ENCODE data around the gene OR2S2.

OR2S2 gene

DNA sequence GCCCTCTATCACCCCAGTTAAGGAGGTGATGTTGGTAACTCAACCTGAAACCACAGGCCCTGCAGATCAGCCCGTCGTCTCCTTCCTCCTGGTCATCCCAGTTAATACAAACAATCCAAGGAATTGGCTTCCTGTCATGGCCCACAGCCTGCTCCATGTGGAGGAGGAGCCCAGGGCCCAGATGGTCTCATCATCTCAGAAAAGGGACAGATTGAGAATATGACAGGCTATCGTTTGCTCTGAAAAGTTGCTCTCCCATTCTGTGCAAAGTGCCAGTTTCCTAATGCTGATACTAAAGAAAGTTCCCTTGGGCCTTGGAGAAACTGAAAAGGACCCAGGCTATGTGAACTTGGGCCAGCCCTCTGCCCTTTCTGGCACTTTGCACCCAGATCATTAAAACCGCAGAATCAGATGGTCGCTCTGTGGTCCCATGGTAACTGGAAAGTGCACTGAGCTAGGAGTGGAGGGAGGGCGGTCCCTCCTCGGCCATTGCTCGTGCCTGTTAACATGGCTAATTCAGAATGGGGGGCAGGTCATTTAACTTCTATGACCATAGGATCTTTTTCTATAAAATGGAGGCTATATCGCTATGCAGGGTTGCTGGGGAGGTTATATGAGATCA is 49.3 kb downstream of the OR2S2 start:
- TF ChIP-seq EZH2phosphoT487 (IDR thresholded peaks at IDR 0.05; ENCODE audit: low read depth), result no peak
- TF ChIP-seq, protein P1, sequence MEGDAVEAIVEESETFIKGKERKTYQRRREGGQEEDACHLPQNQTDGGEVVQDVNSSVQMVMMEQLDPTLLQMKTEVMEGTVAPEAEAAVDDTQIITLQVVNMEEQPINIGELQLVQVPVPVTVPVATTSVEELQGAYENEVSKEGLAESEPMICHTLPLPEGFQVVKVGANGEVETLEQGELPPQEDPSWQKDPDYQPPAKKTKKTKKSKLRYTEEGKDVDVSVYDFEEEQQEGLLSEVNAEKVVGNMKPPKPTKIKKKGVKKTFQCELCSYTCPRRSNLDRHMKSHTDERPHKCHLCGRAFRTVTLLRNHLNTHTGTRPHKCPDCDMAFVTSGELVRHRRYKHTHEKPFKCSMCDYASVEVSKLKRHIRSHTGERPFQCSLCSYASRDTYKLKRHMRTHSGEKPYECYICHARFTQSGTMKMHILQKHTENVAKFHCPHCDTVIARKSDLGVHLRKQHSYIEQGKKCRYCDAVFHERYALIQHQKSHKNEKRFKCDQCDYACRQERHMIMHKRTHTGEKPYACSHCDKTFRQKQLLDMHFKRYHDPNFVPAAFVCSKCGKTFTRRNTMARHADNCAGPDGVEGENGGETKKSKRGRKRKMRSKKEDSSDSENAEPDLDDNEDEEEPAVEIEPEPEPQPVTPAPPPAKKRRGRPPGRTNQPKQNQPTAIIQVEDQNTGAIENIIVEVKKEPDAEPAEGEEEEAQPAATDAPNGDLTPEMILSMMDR (IDR thresholded peaks at IDR 0.05; ENCODE audit: low read depth, low read length), result no peak
- no peaks in the 10 kb centered on the region for H3K36me3 ChIP-seq (replicated peaks; ENCODE audit: low read depth, low read length)
- no peaks in the 10 kb centered on the region for H3K9me3 ChIP-seq (ENCODE audit: insufficient read depth, low read length)
- H3K4me3 ChIP-seq (ENCODE audit: low read length), result no peak overlapping the region
- no peak overlapping the region for H2AFZ ChIP-seq (ENCODE audit: low read depth, low read length)
- H3K27ac ChIP-seq (ENCODE audit: low read length), result no peak overlapping the region
- no peaks in the 10 kb centered on the region for H3K79me2 ChIP-seq (ENCODE audit: low read length)
- H3K9ac ChIP-seq (ENCODE audit: low read length), result no peak overlapping the region
- H3K4me1 ChIP-seq (ENCODE audit: low read length), result peaks cover 9% of the 10 kb centered on the region; the same call in 1 of the 2 replicates
- peaks cover 8% of the 10 kb centered on the region; the same call in 1 of the 2 replicates for H3K27me3 ChIP-seq (ENCODE audit: low read depth, low read length)
- no peaks in the 10 kb centered on the region for H4K20me1 ChIP-seq (ENCODE audit: insufficient read depth, low read length)
- no peak overlapping the region for H3K4me2 ChIP-seq (ENCODE audit: low read length)

DNA sequence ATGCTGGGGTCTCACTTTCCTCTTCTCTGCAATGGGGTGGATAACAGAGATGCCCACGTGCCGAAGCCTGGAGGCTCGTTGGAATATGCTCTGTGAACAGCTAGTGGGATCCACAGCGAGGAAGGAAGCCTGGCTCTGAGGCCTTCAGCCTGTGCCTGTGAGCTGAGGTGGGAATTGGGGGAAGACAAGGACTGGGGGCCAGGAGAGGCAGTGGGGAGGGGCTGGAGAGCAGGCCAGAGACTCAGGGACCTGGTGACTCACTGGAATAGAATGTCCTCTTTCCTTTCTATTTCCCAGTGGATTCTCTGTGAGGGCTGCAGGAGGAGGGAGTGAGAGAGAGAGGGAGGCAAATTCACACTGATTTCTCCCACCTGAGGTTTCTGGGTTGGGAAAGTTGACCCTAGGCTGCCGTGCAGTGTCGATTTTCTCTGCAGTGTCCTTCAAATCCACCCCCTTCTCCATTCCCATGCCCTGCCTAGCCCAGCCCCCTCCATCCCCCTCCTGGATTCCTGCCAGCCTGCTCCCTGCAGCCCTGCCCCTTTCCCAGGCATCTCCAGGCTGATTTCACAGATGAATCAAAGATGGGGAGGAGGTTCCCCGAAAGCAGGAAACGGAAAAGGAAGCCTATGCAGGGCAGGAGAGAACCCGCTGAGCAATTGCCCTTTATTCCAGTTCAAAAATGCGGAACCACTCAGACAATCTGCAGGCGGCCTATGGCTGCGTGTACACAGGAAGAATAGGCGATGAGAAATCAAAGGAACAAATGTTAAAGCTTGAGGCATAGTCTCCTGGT is 50.0 kb downstream of the OR2S2 start:
- Histone ChIP-seq H3K4me3 (ENCODE audit: low read length) (no peak overlapping the region), H4K20me1 (ENCODE audit: insufficient read depth, low read length) (no peaks in the 10 kb centered on the region), H2AFZ (ENCODE audit: low read depth, low read length) (no peak overlapping the region), H3K27me3 (ENCODE audit: low read depth, low read length) (peaks cover 8% of the 10 kb centered on the region; the same call in 1 of the 2 replicates), H3K9ac (ENCODE audit: low read length) (no peak overlapping the region), H3K79me2 (ENCODE audit: low read length) (no peaks in the 10 kb centered on the region), H3K9me3 (ENCODE audit: insufficient read depth, low read length) (no peaks in the 10 kb centered on the region), H3K27ac (ENCODE audit: low read length) (no peak overlapping the region), H3K36me3 (replicated peaks; ENCODE audit: low read depth, low read length) (no peaks in the 10 kb centered on the region), H3K4me1 (ENCODE audit: low read length) (peaks cover 9% of the 10 kb centered on the region; the same call in 1 of the 2 replicates), H3K4me2 (ENCODE audit: low read length) (no peak overlapping the region)
- TF ChIP-seq, protein P1 (IDR thresholded peaks at IDR 0.05; ENCODE audit: low read depth, low read length), result no peak
- no peak for TF ChIP-seq EZH2phosphoT487 (IDR thresholded peaks at IDR 0.05; ENCODE audit: low read depth)
